ENCODE data around the gene SMARCD1.
A peak's percentile ranks its signal among the peaks of the same experiment; 100 is the strongest.

SMARCD1 gene

DNA sequence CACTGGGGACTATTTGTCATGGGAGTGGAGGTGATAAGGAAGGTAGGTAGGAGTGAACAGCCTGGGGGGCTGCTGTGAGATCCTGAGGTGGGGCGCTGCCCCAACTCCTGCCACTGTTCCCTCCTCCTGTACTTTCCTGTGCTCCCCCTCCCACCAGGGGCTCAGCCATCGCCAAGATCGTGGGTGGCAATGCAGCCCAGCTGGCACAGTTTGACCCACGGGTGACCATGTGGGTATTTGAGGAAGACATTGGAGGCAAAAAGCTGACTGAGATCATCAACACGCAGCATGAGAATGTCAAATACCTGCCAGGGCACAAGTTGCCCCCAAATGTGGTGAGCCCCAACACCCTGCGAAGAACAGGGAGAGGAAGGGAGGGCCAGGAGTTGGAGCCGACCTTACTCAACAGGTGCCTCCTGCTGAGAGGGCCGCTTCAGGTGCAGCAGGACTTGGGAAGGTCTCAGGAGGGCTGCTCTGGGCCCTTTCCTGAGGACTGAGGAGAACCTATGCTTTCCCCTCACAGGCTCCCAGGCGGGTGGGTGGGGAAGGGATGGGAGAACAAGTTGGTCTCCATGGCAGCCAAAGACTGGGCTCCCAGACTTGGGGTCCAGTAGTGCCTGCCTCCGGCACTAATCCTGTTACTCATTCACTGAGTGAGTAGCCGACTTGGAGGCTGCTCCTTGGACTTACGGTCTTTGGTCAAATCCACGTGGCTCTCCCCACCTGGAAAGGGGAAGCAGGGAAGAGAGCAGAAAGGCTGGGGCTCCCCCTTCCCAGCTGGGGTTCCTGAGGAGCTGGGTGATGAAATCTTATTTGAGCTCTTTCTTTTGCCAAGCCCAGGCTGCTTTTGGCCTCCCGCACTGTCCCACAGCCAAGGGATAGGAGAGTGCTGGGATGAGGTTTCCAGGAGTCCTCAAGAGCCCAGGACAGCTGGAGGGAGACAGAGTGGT lies 19.6 kb downstream of the SMARCD1 start:
- DNase-seq (ENCODE audit: low read depth, low spot score): no peak

- DNase-seq (ENCODE audit: low read depth, low spot score): no peak
These were observed 20.8 kb downstream of the SMARCD1 start for GRCh38 chr12:50105913-50106450.

DNA sequence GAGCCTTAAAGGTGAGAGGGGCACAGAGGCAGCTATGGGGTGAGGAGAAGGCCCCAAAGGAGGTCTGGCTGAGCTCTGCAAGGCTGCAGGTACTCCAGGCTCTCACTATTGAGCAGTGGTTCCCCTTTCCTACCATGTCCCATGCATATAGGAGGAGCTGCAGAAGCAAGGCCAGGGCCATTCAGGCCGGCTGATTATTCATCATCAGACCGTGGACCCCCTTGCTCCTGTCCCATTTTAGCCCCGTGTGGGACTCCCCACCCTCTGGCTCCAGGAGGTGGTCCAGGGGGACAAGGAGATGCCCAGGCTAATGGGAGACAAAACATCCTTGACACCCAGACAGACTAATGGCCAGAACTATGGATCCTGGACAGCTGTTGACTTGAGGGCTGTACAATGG lies 21.8 kb downstream of the SMARCD1 start:
- no peak for DNase-seq (ENCODE audit: low read depth, low spot score)

- DNase-seq (ENCODE audit: low read depth, low spot score): no peak
These were observed 22.5 kb downstream of the SMARCD1 start for GRCh38 chr12:50107416-50108268.

GRCh38 chr12:50109319-50109718 lies 24.2 kb downstream of the SMARCD1 start:
- DNase-seq (ENCODE audit: low read depth, low spot score): no peak

- DNase-seq (ENCODE audit: low read depth, low spot score): no peak
These were observed 25.1 kb downstream of the SMARCD1 start for GRCh38 chr12:50110127-50110761.

DNA sequence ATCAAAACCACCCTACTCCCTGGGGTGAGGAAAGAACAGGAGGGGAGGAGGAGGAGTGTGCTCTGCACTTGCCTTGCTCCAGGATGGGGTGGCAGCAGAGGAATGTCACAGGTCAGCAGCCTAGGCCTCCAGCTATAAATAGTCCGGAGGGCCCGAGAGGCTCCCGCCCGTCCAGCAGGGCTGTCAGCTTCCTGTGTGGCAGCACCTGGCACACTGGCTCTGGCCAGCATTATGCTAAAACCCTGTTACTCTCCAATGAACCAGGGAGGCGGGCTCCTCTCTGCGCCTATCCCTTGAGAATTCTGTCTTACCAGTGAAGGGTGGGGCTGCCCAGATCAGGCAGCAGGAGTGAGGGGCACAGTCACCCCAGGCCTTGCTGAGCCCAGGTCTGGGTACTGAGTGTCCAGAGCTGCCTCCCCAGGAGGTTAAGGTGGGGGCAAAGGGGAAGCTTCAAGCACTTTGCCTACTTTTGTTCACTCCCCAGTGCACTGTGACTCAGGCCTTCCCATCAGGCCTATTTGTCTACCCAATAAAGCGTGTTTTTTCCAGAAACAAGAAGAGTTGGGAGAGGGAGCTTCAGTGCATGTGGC lies 25.7 kb downstream of the SMARCD1 start:
- no peak for DNase-seq (ENCODE audit: low read depth, low spot score)

DNA sequence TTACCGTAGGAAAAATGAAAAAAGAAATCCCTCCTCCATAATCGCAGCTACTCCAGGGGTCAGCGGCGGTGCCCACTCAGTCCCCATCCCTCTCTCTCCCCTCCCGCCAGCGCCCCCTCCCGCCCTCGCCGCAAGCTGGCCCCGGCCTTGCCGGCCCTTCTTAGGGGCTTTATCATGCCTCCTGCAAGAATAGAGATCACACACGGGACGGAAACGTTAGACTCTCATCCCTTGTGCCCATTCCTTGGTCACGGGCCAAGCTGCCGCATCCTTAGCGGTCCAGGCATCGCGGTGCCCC lies 26.2 kb downstream of the SMARCD1 start:
- no peak for DNase-seq (ENCODE audit: low read depth, low spot score)

- DNase-seq (ENCODE audit: low read depth, low spot score): peak; percentile 98
These were observed 26.7 kb downstream of the SMARCD1 start, which contains the start of gene COX14 for GRCh38 chr12:50111693-50112455. TSS of gene COX14 (plus strand) at chr12:50112236. CDS start at chr12:50120044, 7,808 bp downstream.

- DNase-seq (ENCODE audit: low read depth, low spot score): no peak
These were observed 27.5 kb downstream of the SMARCD1 start for GRCh38 chr12:50112456-50113218.

GRCh38 chr12:50117057-50117622 lies 32.0 kb downstream of the SMARCD1 start:
- DNase-seq (ENCODE audit: low read depth, low spot score): no peak

DNA sequence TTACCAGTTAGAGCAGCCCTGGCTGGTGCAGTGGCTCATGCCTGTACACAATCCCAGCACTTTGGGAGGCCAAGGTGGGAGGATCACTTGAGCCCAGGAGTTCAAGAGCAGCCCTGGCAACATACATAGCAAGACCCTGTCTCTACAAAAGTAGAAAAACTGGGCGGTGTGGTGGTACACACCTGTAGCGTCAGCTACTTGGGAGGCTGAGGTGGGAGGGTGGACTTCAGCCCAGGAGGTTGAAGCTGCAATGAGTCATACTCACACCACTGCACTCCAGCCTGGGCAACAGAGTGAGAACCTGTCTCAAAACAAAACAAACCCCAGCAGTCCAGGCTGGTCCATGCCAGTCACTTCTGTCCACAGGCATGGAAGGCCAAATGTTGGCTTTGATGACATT lies 34.2 kb downstream of the SMARCD1 start:
- no peak for DNase-seq (ENCODE audit: low read depth, low spot score)

GRCh38 chr12:50120521-50120920 lies 35.4 kb downstream of the SMARCD1 start:
- no peak for DNase-seq (ENCODE audit: low read depth, low spot score)

- no peak for DNase-seq (ENCODE audit: low read depth, low spot score)
These were observed 35.8 kb downstream of the SMARCD1 start for GRCh38 chr12:50120953-50121352.

DNA sequence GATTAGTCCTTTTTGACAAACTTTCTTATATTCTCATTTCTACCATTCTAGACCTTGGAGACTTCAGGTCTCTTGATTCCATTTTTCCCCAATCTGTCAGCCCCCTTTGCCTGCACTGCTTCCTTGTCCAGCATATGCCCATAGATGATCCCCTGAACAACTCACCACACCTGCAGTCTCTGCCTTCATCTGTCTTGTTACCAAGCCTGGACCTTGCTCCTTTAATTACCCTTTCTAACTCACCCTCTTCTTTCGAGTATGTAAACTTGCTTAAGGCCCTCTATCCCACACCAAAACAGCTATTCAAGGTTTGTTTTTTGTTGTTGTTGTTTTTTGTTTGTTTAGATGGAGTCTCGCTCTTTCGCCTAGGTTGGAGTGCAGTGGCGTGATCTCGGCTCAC lies 36.5 kb downstream of the SMARCD1 start:
- DNase-seq (ENCODE audit: low read depth, low spot score): no peak

GRCh38 chr12:50123203-50123602 lies 38.1 kb downstream of the SMARCD1 start:
- no peak for DNase-seq (ENCODE audit: low read depth, low spot score)

DNA sequence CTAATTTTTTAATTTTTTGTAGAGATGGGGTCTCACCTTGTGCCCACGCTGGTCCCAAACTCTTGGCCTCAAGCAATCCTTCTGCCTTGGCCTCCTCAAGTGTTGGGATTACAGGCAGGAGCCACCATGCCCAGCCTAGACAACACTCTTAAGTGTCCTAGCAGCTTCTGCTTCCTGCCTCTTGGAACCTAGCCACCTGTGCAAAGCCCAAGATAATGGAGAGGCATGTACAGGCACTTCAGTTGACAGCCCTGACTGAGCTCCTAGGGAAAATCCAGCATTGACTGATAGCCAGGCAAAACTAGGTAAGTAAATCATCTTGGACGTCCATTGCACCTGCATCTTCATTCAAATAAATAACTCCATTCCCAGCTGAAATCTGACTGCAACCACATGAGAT lies 42.4 kb downstream of the SMARCD1 start:
- no peak for DNase-seq (ENCODE audit: low read depth, low spot score)

DNA sequence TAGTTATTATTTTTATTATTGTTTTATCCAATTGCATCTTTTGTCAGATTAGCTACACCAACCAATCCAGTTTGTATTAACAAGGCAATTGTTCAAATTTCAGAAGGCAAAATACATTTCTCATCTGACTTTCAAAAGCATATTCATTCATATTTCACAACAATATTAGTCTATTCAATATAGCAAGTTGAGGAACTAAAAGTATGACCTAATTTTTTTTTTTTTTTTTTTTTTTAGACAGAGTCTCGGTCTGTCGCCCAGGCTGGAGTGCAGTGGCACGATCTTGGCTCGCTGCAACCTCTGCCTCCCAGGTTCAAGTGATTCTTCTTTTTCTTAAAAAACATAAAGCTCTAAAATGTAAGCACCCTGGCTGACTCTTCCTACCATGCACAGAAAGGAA lies 44.1 kb downstream of the SMARCD1 start:
- no peak for DNase-seq (ENCODE audit: low read depth, low spot score)

DNA sequence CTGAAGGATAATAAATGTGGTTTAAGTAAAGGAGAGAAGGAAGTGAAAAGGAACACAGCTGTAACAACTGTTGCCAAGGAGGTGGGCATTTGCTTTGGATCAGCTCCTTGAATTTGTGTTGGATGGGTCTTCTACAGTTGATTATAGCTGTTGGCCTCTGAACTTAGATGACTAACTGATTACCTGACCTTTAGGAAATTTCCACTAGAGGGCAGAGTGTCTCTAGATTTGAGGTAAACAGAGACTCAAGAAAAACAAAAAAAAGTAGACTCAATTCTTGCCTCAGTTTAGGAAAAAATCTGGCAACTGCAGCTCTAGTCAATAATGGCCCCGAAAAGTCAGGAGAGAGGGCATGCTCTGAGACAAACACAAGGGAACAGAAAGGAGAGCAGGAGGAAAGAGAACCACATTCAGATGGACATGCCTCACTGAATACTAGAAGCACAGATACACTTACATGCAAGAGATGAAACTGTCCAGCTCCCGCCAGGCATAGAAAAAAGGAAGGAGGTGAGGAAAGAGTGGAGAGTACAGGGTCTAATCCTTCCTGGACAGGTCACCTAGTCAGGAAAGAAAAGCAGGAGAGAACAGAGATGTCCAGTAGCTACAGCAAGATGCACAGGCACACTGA lies 47.5 kb downstream of the SMARCD1 start:
- DNase-seq (ENCODE audit: low read depth, low spot score): no peak
